HL-60 (cell line): Measurements from ENCODE around the gene THEM4.

ENCODE experiments used
- GABPA ChIP-seq: IDR thresholded peaks from 2 replicates; pipeline ENCODE4 v1.6.1; 2012; ENCODE audit warnings: low read depth
- POLR2AphosphoS5 ChIP-seq: IDR thresholded peaks from 2 replicates; pipeline ENCODE4 v1.6.1; 2012; ENCODE audit warnings: low read depth
- SPI1 ChIP-seq: IDR thresholded peaks from 2 replicates; pipeline ENCODE4 v1.6.1; 2012; ENCODE audit warnings: low read depth, mild to moderate bottlenecking, borderline replicate concordance
- TF ChIP-seq, protein P1 (sequence below): IDR thresholded peaks from one replicate; pipeline ENCODE4 v1.5.1; 2011; ENCODE audit warnings: low read length, control low read depth, inconsistent platforms; ENCODE audit not compliant: insufficient read depth
- TF ChIP-seq, protein P2 (sequence below): IDR thresholded peaks from 2 replicates; pipeline ENCODE4 v1.6.1; 2012; ENCODE audit warnings: low read depth; ENCODE audit not compliant: insufficient replicate concordance

DNA sequence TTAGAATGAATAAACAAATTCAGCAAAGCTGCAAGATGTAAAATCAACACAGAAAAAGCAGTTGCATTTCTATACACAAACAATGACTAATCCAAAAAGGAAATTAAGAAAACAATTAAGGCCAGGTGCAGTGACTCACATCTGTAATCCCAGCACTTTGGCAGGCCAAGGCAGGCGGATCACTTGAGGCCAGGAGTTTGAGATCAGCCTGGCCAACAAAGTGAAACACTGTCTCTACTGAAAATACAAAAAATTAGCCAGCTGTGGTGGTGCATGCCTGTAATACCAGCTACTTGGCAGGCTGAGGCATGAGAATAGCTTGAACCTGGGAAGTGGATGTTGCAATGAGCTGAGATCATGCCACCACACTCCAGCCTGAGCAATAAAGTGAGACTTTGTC is 22.3 kb downstream of the THEM4 start:
- TF ChIP-seq, protein P1, sequence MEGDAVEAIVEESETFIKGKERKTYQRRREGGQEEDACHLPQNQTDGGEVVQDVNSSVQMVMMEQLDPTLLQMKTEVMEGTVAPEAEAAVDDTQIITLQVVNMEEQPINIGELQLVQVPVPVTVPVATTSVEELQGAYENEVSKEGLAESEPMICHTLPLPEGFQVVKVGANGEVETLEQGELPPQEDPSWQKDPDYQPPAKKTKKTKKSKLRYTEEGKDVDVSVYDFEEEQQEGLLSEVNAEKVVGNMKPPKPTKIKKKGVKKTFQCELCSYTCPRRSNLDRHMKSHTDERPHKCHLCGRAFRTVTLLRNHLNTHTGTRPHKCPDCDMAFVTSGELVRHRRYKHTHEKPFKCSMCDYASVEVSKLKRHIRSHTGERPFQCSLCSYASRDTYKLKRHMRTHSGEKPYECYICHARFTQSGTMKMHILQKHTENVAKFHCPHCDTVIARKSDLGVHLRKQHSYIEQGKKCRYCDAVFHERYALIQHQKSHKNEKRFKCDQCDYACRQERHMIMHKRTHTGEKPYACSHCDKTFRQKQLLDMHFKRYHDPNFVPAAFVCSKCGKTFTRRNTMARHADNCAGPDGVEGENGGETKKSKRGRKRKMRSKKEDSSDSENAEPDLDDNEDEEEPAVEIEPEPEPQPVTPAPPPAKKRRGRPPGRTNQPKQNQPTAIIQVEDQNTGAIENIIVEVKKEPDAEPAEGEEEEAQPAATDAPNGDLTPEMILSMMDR: no peak
- TF ChIP-seq, protein P2, sequence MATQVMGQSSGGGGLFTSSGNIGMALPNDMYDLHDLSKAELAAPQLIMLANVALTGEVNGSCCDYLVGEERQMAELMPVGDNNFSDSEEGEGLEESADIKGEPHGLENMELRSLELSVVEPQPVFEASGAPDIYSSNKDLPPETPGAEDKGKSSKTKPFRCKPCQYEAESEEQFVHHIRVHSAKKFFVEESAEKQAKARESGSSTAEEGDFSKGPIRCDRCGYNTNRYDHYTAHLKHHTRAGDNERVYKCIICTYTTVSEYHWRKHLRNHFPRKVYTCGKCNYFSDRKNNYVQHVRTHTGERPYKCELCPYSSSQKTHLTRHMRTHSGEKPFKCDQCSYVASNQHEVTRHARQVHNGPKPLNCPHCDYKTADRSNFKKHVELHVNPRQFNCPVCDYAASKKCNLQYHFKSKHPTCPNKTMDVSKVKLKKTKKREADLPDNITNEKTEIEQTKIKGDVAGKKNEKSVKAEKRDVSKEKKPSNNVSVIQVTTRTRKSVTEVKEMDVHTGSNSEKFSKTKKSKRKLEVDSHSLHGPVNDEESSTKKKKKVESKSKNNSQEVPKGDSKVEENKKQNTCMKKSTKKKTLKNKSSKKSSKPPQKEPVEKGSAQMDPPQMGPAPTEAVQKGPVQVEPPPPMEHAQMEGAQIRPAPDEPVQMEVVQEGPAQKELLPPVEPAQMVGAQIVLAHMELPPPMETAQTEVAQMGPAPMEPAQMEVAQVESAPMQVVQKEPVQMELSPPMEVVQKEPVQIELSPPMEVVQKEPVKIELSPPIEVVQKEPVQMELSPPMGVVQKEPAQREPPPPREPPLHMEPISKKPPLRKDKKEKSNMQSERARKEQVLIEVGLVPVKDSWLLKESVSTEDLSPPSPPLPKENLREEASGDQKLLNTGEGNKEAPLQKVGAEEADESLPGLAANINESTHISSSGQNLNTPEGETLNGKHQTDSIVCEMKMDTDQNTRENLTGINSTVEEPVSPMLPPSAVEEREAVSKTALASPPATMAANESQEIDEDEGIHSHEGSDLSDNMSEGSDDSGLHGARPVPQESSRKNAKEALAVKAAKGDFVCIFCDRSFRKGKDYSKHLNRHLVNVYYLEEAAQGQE: no peak
- TF ChIP-seq POLR2AphosphoS5 (no peak), GABPA (no peak), SPI1 (no peak)
